GM11168 (cell line): ENCODE measurements around the gene TPBGL.

Experiments
- in situ Hi-C: fragments of 300-500 bp; cut with MboI; formaldehyde crosslinking; loops from one replicate; pipeline ENCODE4 v1.12.0; 2022; ENCODE audit warnings: low sequenced_read_pairs; ENCODE audit not compliant: unreplicated experiment

Gene TPBGL

GRCh38 chr11:75240311-75241035 is at the start of gene TPBGL:
TSS of gene TPBGL (plus strand) at chr11:75240774. CDS start at chr11:75241050, 276 bp downstream.
- in situ Hi-C loops = no loop called here

DNA sequence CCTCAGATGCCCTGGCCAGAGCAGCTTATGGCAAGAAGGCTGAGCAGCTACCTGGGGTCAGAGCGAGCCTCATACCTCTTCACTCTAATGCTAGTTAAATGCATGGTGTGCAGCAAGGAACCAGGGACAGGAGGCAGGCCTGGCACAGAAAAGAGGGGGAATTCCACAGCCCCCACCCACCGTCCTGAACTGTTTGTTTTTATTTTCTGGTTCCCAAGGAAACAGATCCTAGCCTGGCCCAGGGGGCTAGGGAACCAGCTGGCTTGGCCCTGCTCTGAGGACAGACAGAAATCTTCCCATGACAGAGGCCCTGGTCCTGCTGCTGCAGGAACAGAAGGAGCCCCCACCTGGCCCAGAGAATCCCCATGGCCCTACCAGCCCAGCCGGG is 49.2 kb upstream of the TPBGL start:
- in situ Hi-C loops = no loop called here

DNA sequence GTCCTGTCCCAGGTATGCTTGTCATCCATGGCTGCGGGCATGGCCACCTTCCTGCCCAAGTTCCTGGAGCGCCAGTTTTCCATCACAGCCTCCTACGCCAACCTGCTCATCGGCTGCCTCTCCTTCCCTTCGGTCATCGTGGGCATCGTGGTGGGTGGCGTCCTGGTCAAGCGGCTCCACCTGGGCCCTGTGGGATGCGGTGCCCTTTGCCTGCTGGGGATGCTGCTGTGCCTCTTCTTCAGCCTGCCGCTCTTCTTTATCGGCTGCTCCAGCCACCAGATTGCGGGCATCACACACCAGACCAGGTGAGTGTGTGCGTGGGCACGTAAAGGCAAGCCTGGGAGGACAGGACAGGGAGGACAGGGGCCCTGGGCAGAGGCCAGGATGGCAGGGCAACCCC is 47.3 kb upstream of the TPBGL start:
- in situ Hi-C loops = no loop called here

GRCh38 chr11:75193711-75194110 is 46.9 kb upstream of the TPBGL start:
- in situ Hi-C loops = no loop called here

GRCh38 chr11:75194147-75194546 is 46.4 kb upstream of the TPBGL start:
- in situ Hi-C loops = no loop called here

DNA sequence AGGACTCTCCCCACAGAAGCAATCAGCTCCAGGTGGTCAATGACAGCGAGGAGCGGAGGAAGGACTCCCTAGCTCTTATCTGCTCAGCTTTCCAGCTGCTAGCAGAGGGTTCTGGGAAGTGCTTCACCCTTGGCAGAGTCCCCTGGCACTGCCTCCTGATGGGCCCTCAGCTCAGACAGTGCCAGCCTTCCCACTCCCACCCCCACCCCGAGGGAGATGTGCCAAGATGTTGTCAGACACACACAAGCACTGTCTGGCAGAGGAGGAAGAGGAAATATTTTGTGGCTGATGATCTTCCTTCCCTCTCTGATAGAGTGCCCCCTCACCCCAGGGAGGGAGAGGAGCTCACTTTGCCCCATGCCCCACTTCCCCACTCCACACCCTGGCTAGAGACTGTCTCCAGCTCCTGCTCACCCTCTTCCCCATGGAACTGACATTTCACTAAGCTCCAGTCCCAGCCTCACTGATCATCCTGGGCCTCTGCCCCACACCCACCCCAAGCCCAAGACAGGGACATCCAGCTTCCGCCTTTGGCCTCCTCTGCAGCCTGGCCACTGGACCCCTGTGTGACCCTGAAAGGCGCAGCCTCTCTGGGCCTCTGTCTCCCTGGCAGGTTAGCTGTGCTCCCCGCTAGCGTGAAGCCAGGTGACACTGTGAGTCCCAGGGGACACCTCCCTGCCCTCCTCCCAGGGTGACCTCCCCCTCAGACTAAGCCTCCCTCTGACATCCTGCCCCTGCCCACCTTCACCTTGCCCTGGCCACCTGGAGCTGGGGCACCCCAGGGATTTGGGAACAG is 45.2 kb upstream of the TPBGL start:
- in situ Hi-C loops = no loop called here

- in situ Hi-C loops = no loop called here
These were observed 44.1 kb upstream of the TPBGL start for GRCh38 chr11:75196426-75196825.

- in situ Hi-C loops = no loop called here
These were observed 42.9 kb upstream of the TPBGL start for GRCh38 chr11:75197512-75198277.

- in situ Hi-C loops = no loop called here
These were observed 42.1 kb upstream of the TPBGL start for GRCh38 chr11:75198278-75198973.

DNA sequence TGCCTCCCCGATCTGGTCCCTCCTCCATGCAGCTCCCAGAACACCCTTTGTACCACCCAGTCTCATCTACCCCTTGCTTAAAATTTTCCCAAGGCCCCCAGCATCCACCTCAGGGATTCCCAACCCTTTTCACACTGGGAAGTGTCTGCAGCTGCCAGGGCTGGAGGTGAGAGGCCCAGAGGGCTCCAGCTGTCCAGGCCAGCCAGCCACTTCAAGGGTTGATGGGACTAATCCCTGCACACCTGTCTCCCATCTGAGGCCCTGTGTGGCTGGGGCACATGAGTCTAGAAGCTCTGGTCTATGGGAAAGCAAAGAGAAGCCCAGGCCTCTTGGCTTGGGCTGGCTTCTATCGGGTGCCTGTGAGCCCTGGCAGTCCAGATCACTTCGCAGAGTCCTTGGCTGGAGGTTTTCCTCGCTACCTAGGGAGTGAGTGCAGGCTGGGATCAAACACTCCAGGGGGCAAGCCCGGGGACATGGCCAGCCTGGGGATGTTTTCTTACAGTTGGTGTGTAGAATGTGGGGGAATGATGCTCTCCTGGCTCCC is 41.1 kb upstream of the TPBGL start:
- in situ Hi-C loops = no loop called here

DNA sequence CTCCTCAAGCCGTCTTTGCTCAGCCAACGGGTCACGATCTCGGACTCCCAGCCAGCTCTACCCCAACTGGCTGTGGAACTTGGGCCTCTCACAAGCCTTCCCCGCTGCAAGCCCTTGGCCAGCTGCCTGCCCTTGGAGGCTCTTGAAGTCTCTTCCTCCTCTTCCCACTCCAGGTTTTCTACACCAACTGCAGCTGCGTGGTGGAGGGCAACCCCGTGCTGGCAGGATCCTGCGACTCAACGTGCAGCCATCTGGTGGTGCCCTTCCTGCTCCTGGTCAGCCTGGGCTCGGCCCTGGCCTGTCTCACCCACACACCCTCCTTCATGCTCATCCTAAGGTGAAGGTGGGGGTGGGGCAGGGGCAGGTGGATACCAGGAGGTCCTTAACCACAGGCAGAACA is 40.5 kb upstream of the TPBGL start:
- in situ Hi-C loops = loop anchor here (10.0 kb wide), 1 partner anchor 55 kb away; no protein-coding TSS in a partner anchor

- in situ Hi-C loops = loop anchor here (10.0 kb wide), 1 partner anchor 56 kb away; no protein-coding TSS in a partner anchor
These were observed 40.0 kb upstream of the TPBGL start for GRCh38 chr11:75200531-75200930.

DNA sequence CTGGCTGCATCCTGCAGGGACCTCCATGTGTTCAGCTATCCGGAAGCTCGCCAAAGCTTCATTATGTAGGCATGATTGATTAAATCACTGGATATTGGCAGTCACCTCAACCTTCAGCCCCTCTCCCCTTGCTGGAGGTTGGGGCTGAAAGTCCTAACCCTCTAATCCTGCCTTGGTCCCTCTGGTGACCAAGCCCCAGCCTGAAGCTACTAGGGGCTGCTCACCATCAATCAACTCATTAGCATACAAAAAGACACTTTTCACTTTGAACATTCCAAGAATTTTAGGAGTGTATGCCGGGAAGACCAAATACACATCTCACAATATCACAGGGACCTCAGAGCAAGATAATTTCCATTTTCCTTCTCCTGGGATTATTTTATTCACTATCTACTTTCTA is 38.8 kb upstream of the TPBGL start:
- in situ Hi-C loops = loop anchor here (10.0 kb wide), 1 partner anchor 57 kb away; no protein-coding TSS in a partner anchor

- in situ Hi-C loops = loop anchor here (10.0 kb wide), 1 partner anchor 57 kb away; no protein-coding TSS in a partner anchor
These were observed 38.4 kb upstream of the TPBGL start for GRCh38 chr11:75202195-75202594.

GRCh38 chr11:75203138-75203537 is 37.4 kb upstream of the TPBGL start:
- in situ Hi-C loops = loop anchor here (10.0 kb wide), 1 partner anchor 58 kb away; no protein-coding TSS in a partner anchor

DNA sequence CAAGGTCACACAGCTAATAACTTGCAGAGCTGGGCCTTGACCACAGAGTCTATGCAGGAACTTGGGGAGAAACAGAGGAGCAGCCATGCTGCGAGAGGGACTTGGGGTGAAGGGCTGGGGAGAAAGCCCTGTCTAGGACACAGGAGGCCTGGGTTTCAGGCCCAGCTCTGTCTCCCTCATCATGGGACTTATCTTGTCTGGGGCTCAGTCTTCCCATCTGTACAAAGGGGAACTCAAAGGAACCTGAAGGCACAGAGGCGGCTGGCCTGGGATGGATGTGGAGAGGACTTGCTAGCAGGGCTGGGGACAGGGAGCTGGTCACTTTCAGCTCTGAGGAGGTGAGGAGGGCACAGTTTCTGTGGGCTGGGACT is 36.9 kb upstream of the TPBGL start:
- in situ Hi-C loops = loop anchor here (10.0 kb wide), 1 partner anchor 59 kb away; no protein-coding TSS in a partner anchor

DNA sequence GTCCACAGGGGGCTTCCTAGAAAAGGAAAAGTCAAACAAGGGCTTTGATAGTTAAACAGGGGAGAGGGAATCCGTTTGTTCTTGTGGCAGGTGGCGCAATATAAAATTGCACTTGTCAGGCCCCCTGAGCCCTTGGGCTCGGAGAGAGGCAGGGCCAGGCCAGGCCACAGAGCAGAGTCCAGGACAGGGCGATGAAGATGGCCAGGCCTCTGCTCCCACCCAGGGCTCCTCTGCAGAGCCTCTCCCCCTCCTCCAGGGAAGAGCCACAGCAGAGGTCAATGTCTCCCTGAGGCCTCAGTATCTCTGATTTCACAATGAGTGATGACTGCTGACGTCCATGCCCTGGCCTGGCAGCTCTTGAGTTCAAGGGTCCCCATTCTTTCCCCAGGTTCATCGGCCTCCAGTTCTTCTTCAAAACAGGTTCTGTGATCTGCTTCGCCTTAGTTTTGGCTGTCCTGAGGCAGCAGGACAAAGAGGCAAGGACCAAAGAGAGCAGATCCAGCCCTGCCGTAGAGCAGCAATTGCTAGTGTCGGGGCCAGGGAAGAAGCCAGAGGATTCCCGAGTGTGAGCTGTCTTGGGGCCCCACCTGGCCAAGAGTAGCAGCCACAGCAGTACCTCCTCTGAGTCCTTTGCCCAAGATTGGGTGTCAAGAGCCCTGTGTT is 36.4 kb upstream of the TPBGL start:
- in situ Hi-C loops = loop anchor here (10.0 kb wide), 1 partner anchor 59 kb away; no protein-coding TSS in a partner anchor

DNA sequence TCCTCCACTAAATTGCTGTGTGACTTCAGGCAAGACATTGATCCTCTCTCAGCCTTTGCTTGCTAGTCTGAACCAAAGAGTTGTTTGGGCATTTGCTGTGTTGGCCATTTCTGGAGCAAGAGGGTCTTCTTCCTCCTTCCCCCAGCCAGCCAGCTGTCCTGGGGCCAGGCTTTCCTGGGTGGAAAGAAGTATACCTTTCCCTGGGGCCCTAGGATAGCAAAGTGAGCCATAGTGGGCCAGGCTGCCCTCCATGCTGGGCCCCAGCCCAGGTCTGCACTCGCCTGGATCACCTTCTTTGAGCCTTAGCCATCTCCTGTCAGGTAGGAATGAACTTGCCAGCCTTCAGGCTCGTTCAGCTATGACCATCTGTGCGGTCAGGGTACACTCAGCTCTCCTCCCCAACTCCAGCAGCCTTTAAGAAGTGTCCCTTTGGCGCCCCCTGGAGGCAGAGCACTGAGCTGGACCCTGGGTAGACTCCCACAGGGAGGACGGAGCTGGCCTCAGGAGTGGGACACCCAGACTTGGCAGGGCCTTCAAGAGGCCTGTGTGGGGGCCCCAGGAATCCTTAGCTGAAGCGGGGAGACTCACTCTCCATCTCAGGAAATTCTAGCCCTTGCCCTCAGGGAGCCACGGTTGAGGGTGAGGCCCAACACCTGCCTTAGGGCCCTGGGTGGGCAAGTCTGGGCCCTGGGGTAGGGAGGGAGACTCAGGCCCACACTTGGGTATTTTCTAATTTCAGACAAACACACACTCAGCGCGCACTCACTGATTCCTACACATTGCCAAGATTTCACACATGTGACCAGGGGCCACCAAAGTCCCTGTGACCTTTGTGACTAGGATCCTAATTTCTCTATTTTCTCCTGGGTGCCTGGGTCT is 35.6 kb upstream of the TPBGL start:
- in situ Hi-C loops = loop anchor here (10.0 kb wide), 1 partner anchor 60 kb away; no protein-coding TSS in a partner anchor
